Loucy (cell line): Measurements from ENCODE around the gene NR3C2.

Experiments
- EZH2phosphoT487 ChIP-seq: fragments of 200-600 bp; IDR thresholded peaks from 2 replicates; pipeline ENCODE4 v1.6.1; 2018; ENCODE audit warnings: antibody characterized with exemption, mild to moderate bottlenecking, moderate library complexity, borderline replicate concordance
- TF ChIP-seq, protein P1 (sequence below): fragments of 200-600 bp; sonication (generic); conservative IDR thresholded peaks from 2 replicates; pipeline ENCODE4 v1.5.1; 2014; ENCODE audit warnings: mild to moderate bottlenecking, antibody characterized with exemption, low read length

- TF ChIP-seq, protein P1, sequence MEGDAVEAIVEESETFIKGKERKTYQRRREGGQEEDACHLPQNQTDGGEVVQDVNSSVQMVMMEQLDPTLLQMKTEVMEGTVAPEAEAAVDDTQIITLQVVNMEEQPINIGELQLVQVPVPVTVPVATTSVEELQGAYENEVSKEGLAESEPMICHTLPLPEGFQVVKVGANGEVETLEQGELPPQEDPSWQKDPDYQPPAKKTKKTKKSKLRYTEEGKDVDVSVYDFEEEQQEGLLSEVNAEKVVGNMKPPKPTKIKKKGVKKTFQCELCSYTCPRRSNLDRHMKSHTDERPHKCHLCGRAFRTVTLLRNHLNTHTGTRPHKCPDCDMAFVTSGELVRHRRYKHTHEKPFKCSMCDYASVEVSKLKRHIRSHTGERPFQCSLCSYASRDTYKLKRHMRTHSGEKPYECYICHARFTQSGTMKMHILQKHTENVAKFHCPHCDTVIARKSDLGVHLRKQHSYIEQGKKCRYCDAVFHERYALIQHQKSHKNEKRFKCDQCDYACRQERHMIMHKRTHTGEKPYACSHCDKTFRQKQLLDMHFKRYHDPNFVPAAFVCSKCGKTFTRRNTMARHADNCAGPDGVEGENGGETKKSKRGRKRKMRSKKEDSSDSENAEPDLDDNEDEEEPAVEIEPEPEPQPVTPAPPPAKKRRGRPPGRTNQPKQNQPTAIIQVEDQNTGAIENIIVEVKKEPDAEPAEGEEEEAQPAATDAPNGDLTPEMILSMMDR, result no peak
- TF ChIP-seq EZH2phosphoT487, result no peak
These were observed 163.9 kb downstream of the NR3C2 start for GRCh38 chr4:148278310-148278709.
